Measurements from ENCODE around the gene WDR31.
A peak's percentile ranks its signal among the peaks of the same experiment; 100 is the strongest.

WDR31 gene

DNA sequence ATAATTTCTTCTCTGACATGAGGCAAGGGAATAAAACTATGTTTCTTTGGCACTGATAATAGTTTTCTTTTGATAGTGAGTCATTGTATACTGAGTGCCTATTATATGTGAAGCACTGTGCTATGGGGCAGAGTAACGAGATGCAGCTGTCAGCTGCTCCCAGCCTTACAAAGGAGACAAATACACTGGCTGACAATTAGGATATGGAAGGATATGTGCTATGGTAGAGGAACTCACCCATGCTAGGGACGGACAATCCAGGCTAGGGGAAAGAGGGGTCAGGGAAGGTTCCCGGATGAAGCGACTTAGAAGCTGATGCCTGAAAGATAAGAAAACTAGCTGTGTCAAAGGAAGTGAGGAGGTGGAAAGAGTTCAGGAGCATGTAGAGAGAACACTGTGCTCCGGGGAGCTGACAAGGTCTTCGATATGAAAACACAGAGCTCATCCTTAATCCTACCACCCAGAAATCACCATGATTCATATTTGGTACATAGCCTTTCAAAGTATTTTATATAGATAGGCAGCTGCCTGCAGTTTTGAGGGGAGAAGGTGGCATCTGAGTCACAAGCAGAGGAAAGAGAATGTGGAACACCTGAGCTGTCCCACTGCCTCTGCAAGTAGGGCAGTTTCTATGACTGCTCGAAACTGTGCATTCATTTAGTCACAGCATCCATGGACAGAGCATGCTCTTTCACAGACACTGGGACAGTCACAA lies 21.4 kb upstream of the WDR31 start:
- DNase-seq, result no peak
- peaks cover 18% of the 10 kb centered on the region for H3K4me1 Mint-ChIP-seq
- peaks cover 38% of the 10 kb centered on the region for H3K27me3 Mint-ChIP-seq (ENCODE audit: low read depth, poor library complexity)
- H3K9me3 Mint-ChIP-seq, result no peaks in the 10 kb centered on the region
- no peak for TF ChIP-seq CTCF (IDR thresholded peaks at IDR 0.05)
- no peak overlapping the region for H3K4me3 Mint-ChIP-seq
- H3K27ac Mint-ChIP-seq, result no peak overlapping the region
- no peaks in the 10 kb centered on the region for H3K36me3 Mint-ChIP-seq (ENCODE audit: low read depth)

GRCh38 chr9:113360242-113360842 lies 20.3 kb upstream of the WDR31 start:
- Mint-ChIP-seq H3K27ac (no peak overlapping the region), H3K4me1 (peaks cover 18% of the 10 kb centered on the region)

DNA sequence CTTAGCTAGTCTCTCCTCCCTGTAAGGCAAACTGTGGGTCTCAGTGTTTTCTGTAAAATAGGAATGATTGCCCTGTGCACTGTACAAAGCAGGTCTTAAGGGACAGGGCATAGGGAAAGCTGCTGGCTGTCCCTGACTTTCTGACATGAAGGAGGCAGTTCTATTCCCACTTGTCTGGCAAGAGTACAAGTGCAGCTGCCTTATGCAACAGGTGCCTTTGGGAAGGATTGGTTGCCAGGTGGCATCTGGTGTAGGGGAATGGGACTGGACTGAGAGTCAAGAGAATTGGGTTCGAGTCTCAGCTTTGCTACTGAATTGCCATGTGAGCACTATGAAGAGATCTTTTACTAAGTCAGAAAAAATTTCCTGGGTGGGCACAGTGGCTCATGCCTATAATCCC lies 19.3 kb upstream of the WDR31 start:
- no peak overlapping the region for H3K27ac Mint-ChIP-seq
- H3K36me3 Mint-ChIP-seq (ENCODE audit: low read depth), result no peaks in the 10 kb centered on the region
- peaks cover 56% of the 10 kb centered on the region for H3K27me3 Mint-ChIP-seq (ENCODE audit: low read depth, poor library complexity)
- no peak for DNase-seq
- no peak for TF ChIP-seq CTCF (IDR thresholded peaks at IDR 0.05)
- no peaks in the 10 kb centered on the region for H3K9me3 Mint-ChIP-seq
- no peak overlapping the region for H3K4me3 Mint-ChIP-seq
- H3K4me1 Mint-ChIP-seq, result peaks cover 18% of the 10 kb centered on the region

More at GRCh38 chr9:113360242-113360842, 20.3 kb upstream of the WDR31 start:
- Mint-ChIP-seq H3K4me3 (no peak overlapping the region), H3K36me3 (ENCODE audit: low read depth) (no peaks in the 10 kb centered on the region), H3K9me3 (no peaks in the 10 kb centered on the region), H3K27me3 (ENCODE audit: low read depth, poor library complexity) (peaks cover 47% of the 10 kb centered on the region)
- no peak for DNase-seq
- TF ChIP-seq CTCF (IDR thresholded peaks at IDR 0.05), result no peak

DNA sequence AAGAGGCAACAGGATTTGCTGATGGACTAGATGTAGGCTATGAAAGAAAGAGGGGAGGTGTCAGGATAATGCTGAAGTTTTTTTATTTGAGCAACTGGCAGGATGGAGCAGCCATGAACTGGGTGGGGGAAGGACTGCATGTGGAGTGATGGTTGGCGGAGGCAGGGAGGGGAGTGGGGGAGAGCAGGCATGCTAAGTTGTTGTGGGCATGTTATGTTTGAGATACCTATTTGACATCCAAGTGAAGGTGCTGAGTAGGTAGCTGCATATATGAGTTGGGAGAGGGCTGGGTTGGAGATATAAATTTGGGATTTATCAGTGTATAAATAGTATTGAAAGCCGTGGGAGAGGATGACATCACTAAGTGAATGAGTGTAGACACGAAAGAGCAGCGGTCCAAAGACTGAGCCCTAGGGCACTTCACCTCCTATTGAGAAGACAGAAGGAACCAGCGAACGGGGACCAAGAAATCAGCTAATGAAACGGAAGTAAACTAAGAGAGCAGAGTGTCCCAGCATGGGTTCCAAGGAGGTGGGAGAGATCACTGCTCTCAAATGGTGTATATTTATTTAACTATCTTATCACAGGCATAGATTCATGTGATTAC lies 16.7 kb upstream of the WDR31 start:
- DNase-seq, result no peak
- Mint-ChIP-seq H3K4me1 (peaks cover 9% of the 10 kb centered on the region), H3K27me3 (ENCODE audit: low read depth, poor library complexity) (peaks cover 73% of the 10 kb centered on the region), H3K27ac (no peak overlapping the region), H3K9me3 (peaks cover 7% of the 10 kb centered on the region), H3K36me3 (ENCODE audit: low read depth) (no peaks in the 10 kb centered on the region), H3K4me3 (no peak overlapping the region)
- no peak for TF ChIP-seq CTCF (IDR thresholded peaks at IDR 0.05)

GRCh38 chr9:113355040-113355596 lies 15.0 kb upstream of the WDR31 start:
- DNase-seq, result no peak
- Mint-ChIP-seq H3K27ac (no peak overlapping the region), H3K36me3 (ENCODE audit: low read depth) (no peaks in the 10 kb centered on the region), H3K27me3 (ENCODE audit: low read depth, poor library complexity) (peaks cover 76% of the 10 kb centered on the region), H3K9me3 (peaks cover 7% of the 10 kb centered on the region), H3K4me3 (no peak overlapping the region), H3K4me1 (peaks cover 3% of the 10 kb centered on the region)
- peak; percentile 14 for TF ChIP-seq CTCF (IDR thresholded peaks at IDR 0.05)

All from nephron progenitor cell (in vitro differentiated cells).